HCT116 (cell line): ENCODE measurements around the gene KRTAP24-1. TPM values are rescaled to one million over a fixed set of nuclear protein-coding genes. Genes with fewer than 3 reads are reported as not detected.

Experiments used
- ATAC-seq: fragments of 200-7000 bp; cut with Tn5 transposase; 2 replicates; pipeline ENCODE4 v1.9.1; 2020; ENCODE audit warnings: mild to moderate bottlenecking, moderate library complexity
- BruUV-seq: library from RNA; stranded (reverse); fragments of 400-500 nt; replicated peaks from 2 replicates; lab custom pipeline; 2021; lab: Mats Ljungman, UMichigan
- CTCF ChIA-PET: fragments of 300-600 bp; sonication (Branson Sonifier 250); formaldehyde crosslinking; loops from one replicate; lab custom pipeline; 2021; ENCODE audit warnings: antibody characterized with exemption; lab: Charles Lee
- POLR2A ChIA-PET: fragments of 300-600, 350-600 bp; sonication (Branson Sonifier 250); formaldehyde crosslinking; loops from one replicate; lab custom pipeline; 2021; ENCODE audit warnings: antibody characterized with exemption; lab: Charles Lee
- RAD21 ChIA-PET, 2 experiments: fragments of 300-600 bp; sonication (Branson Sonifier 250); formaldehyde crosslinking; loops; one replicate each; lab custom pipeline; 2023; ENCODE audit warnings: low total read pairs in 2 of 2; ENCODE audit not compliant: uncharacterized antibody in 2 of 2, unreplicated experiment in 2 of 2, low non-redundant PET in 1 of 2; lab: Charles Lee
- DNase-seq: peaks from one replicate; pipeline ENCODE4 v3.0.0-alpha.2; 2010; ENCODE audit warnings: low read depth, low spot score
- H2AFZ ChIP-seq: fragments of 200-600 bp; shearing (Covaris generic), sonication (generic); 2 replicates; pipeline ENCODE4 v1.6.1; 2017; ENCODE audit warnings: low read depth, mixed run types, mixed read lengths, antibody characterized with exemption, low read length; ENCODE audit not compliant: poor library complexity, severe bottlenecking
- H3K27ac ChIP-seq: 2 replicates; pipeline ENCODE4 v1.5.1; 2012; ENCODE audit warnings: low read depth, low read length
- H3K27me3 ChIP-seq: fragments of 200-600 bp; sonication (generic); 2 replicates; pipeline ENCODE4 v1.6.1; 2016; ENCODE audit warnings: mixed run types, low read length, mixed read lengths; ENCODE audit not compliant: insufficient read depth
- H3K36me3 ChIP-seq, 2 experiments: fragments of 200-500 bp in 1 of 2; fragments of 200-600 bp in 1 of 2; sonication (Bioruptor generic) in 1 of 2; sonication (generic) in 1 of 2; 2 replicates each; pipeline versions ENCODE4 v1.5.1 to v1.6.1; 2014 to 2016; ENCODE audit warnings: low read length in 2 of 2, inconsistent platforms in 1 of 2, mixed read lengths in 1 of 2, mixed run types in 1 of 2; ENCODE audit not compliant: insufficient read depth in 2 of 2, control insufficient read depth in 1 of 2
- H3K4me1 ChIP-seq, 2 experiments: fragments of 200-600 bp in 1 of 2; sonication (generic) in 1 of 2; 2 replicates each; pipeline versions ENCODE4 v1.5.1 to v1.6.1; 2012 to 2017; ENCODE audit warnings: low read length in 2 of 2, inconsistent platforms in 1 of 2, mild to moderate bottlenecking in 1 of 2, mixed read lengths in 1 of 2, mixed run types in 1 of 2, moderate library complexity in 1 of 2; ENCODE audit not compliant: insufficient read depth in 2 of 2, control insufficient read depth in 1 of 2
- H3K4me2 ChIP-seq: fragments of 200-600 bp; sonication (generic); 2 replicates; pipeline ENCODE4 v1.6.1; 2017; ENCODE audit warnings: mixed run types, low read length, mixed read lengths
- H3K4me3 ChIP-seq, 2 experiments: fragments of 200-600 bp in 1 of 2; sonication (generic) in 1 of 2; replicated peaks in 1 of 2; 2 replicates each; pipeline ENCODE4 v1.5.1; 2011 to 2016; ENCODE audit warnings: low read length in 2 of 2, control low read depth in 1 of 2, low read depth in 1 of 2, mild to moderate bottlenecking in 1 of 2, mixed read lengths in 1 of 2, mixed run types in 1 of 2
- H3K79me2 ChIP-seq: fragments of 200-600 bp; sonication (generic); 2 replicates; pipeline ENCODE4 v1.6.1; 2017; ENCODE audit warnings: mild to moderate bottlenecking, mixed run types, low read length, moderate library complexity, mixed read lengths; ENCODE audit not compliant: insufficient read depth
- H3K9ac ChIP-seq: fragments of 200-600 bp; sonication (generic); 2 replicates; pipeline ENCODE4 v1.6.1; 2016; ENCODE audit warnings: low read length, mixed read lengths
- H3K9me2 ChIP-seq: fragments of 200-600 bp; sonication (generic), shearing (Covaris generic); 2 replicates; pipeline ENCODE4 v1.6.1; 2017; ENCODE audit warnings: mixed run types, mild to moderate bottlenecking, moderate library complexity; ENCODE audit not compliant: insufficient read depth
- H3K9me3 ChIP-seq, 2 experiments: fragments of 200-500 bp in 1 of 2; fragments of 200-600 bp in 1 of 2; sonication (Bioruptor generic) in 1 of 2; sonication (generic) in 1 of 2; 2 replicates each; pipeline ENCODE4 v1.6.1; 2014 to 2017; ENCODE audit warnings: low read length in 2 of 2, mixed read lengths in 2 of 2, inconsistent platforms in 1 of 2, low read depth in 1 of 2, mild to moderate bottlenecking in 1 of 2, mixed run types in 1 of 2, moderate library complexity in 1 of 2; ENCODE audit not compliant: control insufficient read depth in 1 of 2, insufficient read depth in 1 of 2
- H4K20me1 ChIP-seq: fragments of 200-600 bp; sonication (generic), shearing (Covaris generic); 2 replicates; pipeline ENCODE4 v1.6.1; 2017; ENCODE audit warnings: mixed run types, mild to moderate bottlenecking, moderate library complexity; ENCODE audit not compliant: insufficient read depth
- CEBPB ChIP-seq: IDR thresholded peaks from 2 replicates; pipeline ENCODE4 v1.6.1; 2012; ENCODE audit warnings: low read depth
- EGR1 ChIP-seq: IDR thresholded peaks from 2 replicates; pipeline ENCODE4 v1.6.1; 2012; ENCODE audit warnings: low read depth
- ELF1 ChIP-seq: IDR thresholded peaks from 2 replicates; pipeline ENCODE4 v1.6.1; 2012; ENCODE audit warnings: low read depth, borderline replicate concordance
- EZH2 ChIP-seq: fragments of 200-600 bp; sonication (generic); IDR thresholded peaks from 2 replicates; pipeline ENCODE4 v1.6.1; 2017; ENCODE audit warnings: antibody characterized with exemption, mixed run types
- FOSL1 ChIP-seq: IDR thresholded peaks from 2 replicates; pipeline ENCODE4 v1.6.1; 2012; ENCODE audit warnings: low read depth
- JUND ChIP-seq: IDR thresholded peaks from 2 replicates; pipeline ENCODE4 v1.6.1; 2012
- POLR2A ChIP-seq: IDR thresholded peaks from 2 replicates; pipeline ENCODE4 v1.7.0; 2011; ENCODE audit warnings: borderline replicate concordance; ENCODE audit not compliant: insufficient read depth, insufficient read length; ENCODE audit errors: extremely low read depth
- POLR2AphosphoS5 ChIP-seq: IDR thresholded peaks from 2 replicates; pipeline ENCODE4 v1.6.1; 2011; ENCODE audit warnings: mild to moderate bottlenecking, low read depth, low read length, moderate library complexity
- RAD21 ChIP-seq: IDR thresholded peaks from 2 replicates; pipeline ENCODE4 v1.6.1; 2012; ENCODE audit warnings: low read depth, mild to moderate bottlenecking
- SP1 ChIP-seq: IDR thresholded peaks from 2 replicates; pipeline ENCODE4 v1.6.1; 2012; ENCODE audit warnings: low read depth
- SRF ChIP-seq: IDR thresholded peaks from 2 replicates; pipeline ENCODE4 v1.6.1; 2012; ENCODE audit warnings: low read depth
- TCF7L2 ChIP-seq: IDR thresholded peaks from 2 replicates; pipeline ENCODE4 v1.7.0; 2011; ENCODE audit warnings: borderline replicate concordance, inconsistent platforms; ENCODE audit not compliant: insufficient read depth, insufficient read length; ENCODE audit errors: extremely low read depth
- YY1 ChIP-seq: IDR thresholded peaks from 2 replicates; pipeline ENCODE4 v1.6.1; 2011; ENCODE audit warnings: low read length, low read depth, moderate library complexity, mild to moderate bottlenecking; ENCODE audit not compliant: insufficient replicate concordance; ENCODE audit errors: extremely low read depth
- ZFX ChIP-seq: fragments of 450-650 bp; IDR thresholded peaks from 2 replicates; pipeline ENCODE4 v1.6.1; 2017
- ZNF274 ChIP-seq: fragments of 200-500 bp; sonication (Bioruptor generic); IDR thresholded peaks from 2 replicates; pipeline ENCODE4 v1.6.1; 2014; ENCODE audit warnings: mild to moderate bottlenecking, low read depth, low read length, inconsistent platforms
- intact Hi-C: fragments of 100-400 bp; cut with micrococcal nuclease; formaldehyde crosslinking; loops from 2 replicates; pipeline ENCODE4 v1.10.0; 2022
- total RNA-seq: library from RNA; stranded (reverse); gene quantifications from one replicate; pipeline ENCODE4 v1.2.1, GENCODE V29; 2021; ENCODE audit not compliant: unreplicated experiment
- TF ChIP-seq, protein P1 (sequence below): IDR thresholded peaks from 2 replicates; pipeline ENCODE4 v1.6.1; 2012
- TF ChIP-seq, protein P2 (sequence below), 3 experiments: fragments of 200-600 bp in 1 of 3; sonication (generic) in 1 of 3; IDR thresholded peaks in 2 of 3; conservative IDR thresholded peaks in 1 of 3; 2 replicates each; pipeline ENCODE4 v1.5.1; 2012 to 2017; ENCODE audit warnings: low read depth in 2 of 3, low read length in 2 of 3, antibody characterized with exemption in 1 of 3, borderline replicate concordance in 1 of 3, control low read depth in 1 of 3, mild to moderate bottlenecking in 1 of 3, mixed read lengths in 1 of 3, mixed run types in 1 of 3, moderate library complexity in 1 of 3; ENCODE audit not compliant: insufficient read depth in 1 of 3
- TF ChIP-seq, protein P3 (sequence below): IDR thresholded peaks from 2 replicates; pipeline ENCODE4 v1.6.1; 2012
- TF ChIP-seq, protein P4 (sequence below): IDR thresholded peaks from 2 replicates; pipeline ENCODE4 v1.6.1; 2012; ENCODE audit warnings: low read depth

Gene KRTAP24-1
- total RNA-seq, 1 experiment from 2014 or later: not detected

DNA sequence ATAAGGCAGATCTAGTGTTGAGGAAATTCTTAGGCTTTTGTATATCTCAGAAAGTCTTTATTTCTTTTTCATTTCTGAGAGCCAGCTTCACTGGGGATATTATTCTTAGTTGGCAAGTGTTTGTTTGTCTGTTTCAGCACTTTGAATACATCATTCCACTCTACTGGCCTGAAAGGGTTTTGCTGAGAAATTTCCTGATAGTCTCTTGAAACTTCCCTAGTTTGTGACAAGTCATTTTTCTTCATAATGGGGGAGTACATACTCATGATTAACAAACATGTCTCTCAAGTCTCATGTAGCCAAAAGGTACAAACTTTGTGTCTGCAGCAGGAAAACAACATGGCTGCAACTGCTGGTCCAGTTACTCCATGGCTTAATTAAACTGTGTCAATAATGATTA, 43.6 kb upstream of the KRTAP24-1 start:
- no peak for TF ChIP-seq YY1
- TF ChIP-seq JUND: no peak
- TF ChIP-seq SRF: no peak
- no peak for TF ChIP-seq POLR2A
- TF ChIP-seq, protein P1, sequence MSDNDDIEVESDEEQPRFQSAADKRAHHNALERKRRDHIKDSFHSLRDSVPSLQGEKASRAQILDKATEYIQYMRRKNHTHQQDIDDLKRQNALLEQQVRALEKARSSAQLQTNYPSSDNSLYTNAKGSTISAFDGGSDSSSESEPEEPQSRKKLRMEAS: no peak
- TF ChIP-seq SP1: no peak
- no peak for TF ChIP-seq FOSL1
- TF ChIP-seq EGR1: no peak
- TF ChIP-seq RAD21: no peak
- TF ChIP-seq, protein P2, sequence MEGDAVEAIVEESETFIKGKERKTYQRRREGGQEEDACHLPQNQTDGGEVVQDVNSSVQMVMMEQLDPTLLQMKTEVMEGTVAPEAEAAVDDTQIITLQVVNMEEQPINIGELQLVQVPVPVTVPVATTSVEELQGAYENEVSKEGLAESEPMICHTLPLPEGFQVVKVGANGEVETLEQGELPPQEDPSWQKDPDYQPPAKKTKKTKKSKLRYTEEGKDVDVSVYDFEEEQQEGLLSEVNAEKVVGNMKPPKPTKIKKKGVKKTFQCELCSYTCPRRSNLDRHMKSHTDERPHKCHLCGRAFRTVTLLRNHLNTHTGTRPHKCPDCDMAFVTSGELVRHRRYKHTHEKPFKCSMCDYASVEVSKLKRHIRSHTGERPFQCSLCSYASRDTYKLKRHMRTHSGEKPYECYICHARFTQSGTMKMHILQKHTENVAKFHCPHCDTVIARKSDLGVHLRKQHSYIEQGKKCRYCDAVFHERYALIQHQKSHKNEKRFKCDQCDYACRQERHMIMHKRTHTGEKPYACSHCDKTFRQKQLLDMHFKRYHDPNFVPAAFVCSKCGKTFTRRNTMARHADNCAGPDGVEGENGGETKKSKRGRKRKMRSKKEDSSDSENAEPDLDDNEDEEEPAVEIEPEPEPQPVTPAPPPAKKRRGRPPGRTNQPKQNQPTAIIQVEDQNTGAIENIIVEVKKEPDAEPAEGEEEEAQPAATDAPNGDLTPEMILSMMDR (IDR thresholded peaks at IDR 0.05 in 2 of 3, conservative IDR thresholded peaks at IDR 0.05 in 1 of 3; ENCODE audit: borderline replicate concordance in 1 of 3, insufficient read depth in 1 of 3, low read depth in 2 of 3, low read length in 2 of 3): no peak
- TF ChIP-seq TCF7L2: no peak
- TF ChIP-seq POLR2AphosphoS5: no peak
- TF ChIP-seq ELF1: no peak
- no peak for TF ChIP-seq ZFX
- TF ChIP-seq, protein P3, sequence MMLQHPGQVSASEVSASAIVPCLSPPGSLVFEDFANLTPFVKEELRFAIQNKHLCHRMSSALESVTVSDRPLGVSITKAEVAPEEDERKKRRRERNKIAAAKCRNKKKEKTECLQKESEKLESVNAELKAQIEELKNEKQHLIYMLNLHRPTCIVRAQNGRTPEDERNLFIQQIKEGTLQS: no peak
- TF ChIP-seq, protein P4, sequence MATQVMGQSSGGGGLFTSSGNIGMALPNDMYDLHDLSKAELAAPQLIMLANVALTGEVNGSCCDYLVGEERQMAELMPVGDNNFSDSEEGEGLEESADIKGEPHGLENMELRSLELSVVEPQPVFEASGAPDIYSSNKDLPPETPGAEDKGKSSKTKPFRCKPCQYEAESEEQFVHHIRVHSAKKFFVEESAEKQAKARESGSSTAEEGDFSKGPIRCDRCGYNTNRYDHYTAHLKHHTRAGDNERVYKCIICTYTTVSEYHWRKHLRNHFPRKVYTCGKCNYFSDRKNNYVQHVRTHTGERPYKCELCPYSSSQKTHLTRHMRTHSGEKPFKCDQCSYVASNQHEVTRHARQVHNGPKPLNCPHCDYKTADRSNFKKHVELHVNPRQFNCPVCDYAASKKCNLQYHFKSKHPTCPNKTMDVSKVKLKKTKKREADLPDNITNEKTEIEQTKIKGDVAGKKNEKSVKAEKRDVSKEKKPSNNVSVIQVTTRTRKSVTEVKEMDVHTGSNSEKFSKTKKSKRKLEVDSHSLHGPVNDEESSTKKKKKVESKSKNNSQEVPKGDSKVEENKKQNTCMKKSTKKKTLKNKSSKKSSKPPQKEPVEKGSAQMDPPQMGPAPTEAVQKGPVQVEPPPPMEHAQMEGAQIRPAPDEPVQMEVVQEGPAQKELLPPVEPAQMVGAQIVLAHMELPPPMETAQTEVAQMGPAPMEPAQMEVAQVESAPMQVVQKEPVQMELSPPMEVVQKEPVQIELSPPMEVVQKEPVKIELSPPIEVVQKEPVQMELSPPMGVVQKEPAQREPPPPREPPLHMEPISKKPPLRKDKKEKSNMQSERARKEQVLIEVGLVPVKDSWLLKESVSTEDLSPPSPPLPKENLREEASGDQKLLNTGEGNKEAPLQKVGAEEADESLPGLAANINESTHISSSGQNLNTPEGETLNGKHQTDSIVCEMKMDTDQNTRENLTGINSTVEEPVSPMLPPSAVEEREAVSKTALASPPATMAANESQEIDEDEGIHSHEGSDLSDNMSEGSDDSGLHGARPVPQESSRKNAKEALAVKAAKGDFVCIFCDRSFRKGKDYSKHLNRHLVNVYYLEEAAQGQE: no peak
- TF ChIP-seq CEBPB: no peak
- TF ChIP-seq EZH2: no peak
- TF ChIP-seq ZNF274: no peak
- H3K36me3 ChIP-seq: no peaks in the 10 kb centered on the region
- no peak for ATAC-seq
- peaks cover 16 to 17% of the 10 kb centered on the region in 2 experiments; a peak in 3 of 4 replicates for H3K9me3 ChIP-seq
- H3K9ac ChIP-seq: no peak overlapping the region
- no TSS peak for BruUV-seq
- H3K4me3 ChIP-seq: no peak overlapping the region
- ChIA-PET RAD21 (no interaction called here), CTCF (no interaction called here), POLR2A (no interaction called here)
- H4K20me1 ChIP-seq: no peaks in the 10 kb centered on the region
- intact Hi-C loops: no loop called here
- H2AFZ ChIP-seq: no peak overlapping the region
- DNase-seq: no peak
- H3K27me3 ChIP-seq: no peaks in the 10 kb centered on the region
- no peak overlapping the region for H3K27ac ChIP-seq
- H3K79me2 ChIP-seq: no peaks in the 10 kb centered on the region
- no peaks in the 10 kb centered on the region for H3K9me2 ChIP-seq
- no peaks in the 10 kb centered on the region for H3K4me1 ChIP-seq
- H3K4me2 ChIP-seq: no peak overlapping the region
